DMS 273 treated with DMSO at 0.1 percent for 48 hours (cell line): Measurements from ENCODE around the gene TNC.

ENCODE experiments used
- DNase-seq: peaks from one replicate; lab custom pipeline; 2025; lab: John Stamatoyannopoulos, UW

TNC gene

GRCh38 chr9:115010874-115011273 lies 107.1 kb downstream of the TNC start:
- DNase-seq, result no peak

GRCh38 chr9:115008536-115009270 lies 109.3 kb downstream of the TNC start:
- no peak for DNase-seq

- DNase-seq, result no peak
Measured at GRCh38 chr9:115006660-115007059, 111.3 kb downstream of the TNC start.

- DNase-seq, result no peak
Measured at GRCh38 chr9:115005322-115005721, 112.6 kb downstream of the TNC start.

GRCh38 chr9:115004545-115004944 lies 113.4 kb downstream of the TNC start:
- DNase-seq, result no peak

GRCh38 chr9:115002371-115003120 lies 115.4 kb downstream of the TNC start:
- DNase-seq, result no peak

GRCh38 chr9:115000217-115000639 lies 117.7 kb downstream of the TNC start:
- DNase-seq, result peak; percentile 13

DNA sequence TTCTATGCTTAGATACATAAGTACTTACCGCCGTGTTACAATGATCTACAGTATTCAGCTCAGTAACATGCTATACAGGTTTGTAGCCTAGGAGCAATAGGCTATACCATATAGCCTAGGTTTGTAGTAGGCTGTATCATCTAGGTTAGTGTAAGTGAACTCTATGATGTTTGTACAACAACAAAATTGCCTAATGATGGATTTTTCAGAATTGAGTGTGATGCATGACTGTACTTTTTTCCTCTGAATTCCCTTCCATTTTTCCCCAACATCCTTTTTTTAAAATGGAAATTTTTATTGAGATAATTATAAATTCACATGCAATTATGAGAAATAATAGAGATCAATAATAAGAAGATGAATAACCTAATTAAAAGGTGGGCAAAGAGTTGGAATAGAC lies 119.6 kb downstream of the TNC start:
- no peak for DNase-seq

- no peak for DNase-seq
Measured at GRCh38 chr9:114995681-114996221, 122.2 kb downstream of the TNC start.

GRCh38 chr9:114994768-114995167 lies 123.2 kb downstream of the TNC start:
- DNase-seq, result no peak

- no peak for DNase-seq
Measured at GRCh38 chr9:114991861-114992260, 126.1 kb downstream of the TNC start.

GRCh38 chr9:114990901-114991300 lies 127.1 kb downstream of the TNC start:
- no peak for DNase-seq

GRCh38 chr9:114989600-114990410 lies 128.2 kb downstream of the TNC start:
- no peak for DNase-seq

GRCh38 chr9:114988962-114989599 lies 128.9 kb downstream of the TNC start:
- DNase-seq, result no peak

DNA sequence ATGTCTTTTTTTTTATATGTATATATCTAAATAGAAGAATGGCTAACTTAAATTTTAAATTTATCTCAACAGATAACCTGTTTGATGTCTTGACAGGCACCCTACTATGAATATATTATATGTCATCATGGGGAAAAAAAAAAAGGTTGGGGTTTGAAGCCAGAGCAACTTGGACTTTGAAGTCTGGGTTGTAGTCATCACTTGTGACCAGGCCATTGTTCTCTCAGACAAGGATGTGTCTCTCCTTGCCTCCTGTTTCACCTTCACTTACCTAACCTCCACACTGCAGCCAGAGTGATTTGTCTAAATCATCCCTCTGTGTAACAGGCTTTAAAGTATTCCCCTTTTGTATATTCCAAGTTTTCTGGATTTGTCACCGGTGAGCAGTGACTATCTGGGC lies 130.8 kb downstream of the TNC start:
- no peak for DNase-seq

GRCh38 chr9:114985959-114986501 lies 131.9 kb downstream of the TNC start:
- no peak for DNase-seq

GRCh38 chr9:114981063-114981462 lies 136.9 kb downstream of the TNC start:
- DNase-seq, result no peak

GRCh38 chr9:114973216-114973615 lies 144.7 kb downstream of the TNC start:
- DNase-seq, result no peak

DNA sequence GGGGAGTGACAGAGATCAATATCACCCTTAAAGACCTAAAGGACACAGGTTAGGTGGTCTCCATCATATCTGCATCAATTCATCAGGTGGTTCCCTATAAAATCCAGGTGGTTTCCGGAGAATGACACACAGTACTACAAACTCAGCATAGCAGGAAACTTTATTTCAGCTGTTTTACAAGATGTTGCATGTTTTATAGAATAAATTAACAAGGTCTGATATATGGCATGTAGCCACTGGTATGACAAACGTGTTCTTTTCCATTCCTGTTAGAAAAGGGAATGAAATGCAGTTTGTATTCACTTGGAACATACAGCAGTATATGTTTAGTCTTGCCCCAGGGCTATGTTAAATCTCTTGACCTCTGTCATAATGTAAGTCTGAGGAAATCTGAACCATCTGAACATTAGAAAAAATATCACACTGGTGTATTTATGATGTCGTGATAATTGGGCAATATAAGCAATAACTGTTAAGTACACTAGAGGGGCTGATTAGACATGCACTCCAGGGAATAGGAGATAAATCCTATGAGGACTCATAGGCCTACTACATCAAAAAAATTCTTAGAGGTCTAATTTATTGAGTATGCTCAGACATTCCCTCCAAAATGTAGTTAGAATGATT lies 145.3 kb downstream of the TNC start:
- no peak for DNase-seq
